IMR-90 (cell line): ENCODE results near the gene AKNA.

Source experiments
- FOS ChIP-seq: fragments of 150-350 bp; IDR thresholded peaks from 2 replicates; pipeline ENCODE4 v1.6.1; 2016; ENCODE audit warnings: low read depth, low read length
- MAZ ChIP-seq: IDR thresholded peaks from 2 replicates; pipeline ENCODE4 v1.6.1; 2012; ENCODE audit warnings: low read depth, mild to moderate bottlenecking, low read length, improper control_type of control experiment, moderate library complexity, borderline replicate concordance
- POLR2A ChIP-seq: IDR thresholded peaks from 2 replicates; pipeline ENCODE4 v1.6.1; 2012; ENCODE audit warnings: mild to moderate bottlenecking, low read depth, low read length
- RAD21 ChIP-seq: IDR thresholded peaks from 2 replicates; pipeline ENCODE4 v1.6.1; 2012; ENCODE audit warnings: low read length, improper control_type of control experiment
- SMC3 ChIP-seq: fragments of 150-350 bp; IDR thresholded peaks from 2 replicates; pipeline ENCODE4 v1.6.1; 2016; ENCODE audit warnings: low read depth, mild to moderate bottlenecking, antibody characterized with exemption, low read length, moderate library complexity
- TF ChIP-seq, protein P1 (sequence below): conservative IDR thresholded peaks from 2 replicates; pipeline ENCODE4 v1.5.1; 2012; ENCODE audit warnings: mild to moderate bottlenecking, low read depth, low read length, improper control_type of control experiment
- TF ChIP-seq, protein P2 (sequence below): fragments of 150-350 bp; IDR thresholded peaks from 2 replicates; pipeline ENCODE4 v1.6.1; 2017; ENCODE audit warnings: mild to moderate bottlenecking, antibody characterized with exemption, low read length, low read depth

DNA sequence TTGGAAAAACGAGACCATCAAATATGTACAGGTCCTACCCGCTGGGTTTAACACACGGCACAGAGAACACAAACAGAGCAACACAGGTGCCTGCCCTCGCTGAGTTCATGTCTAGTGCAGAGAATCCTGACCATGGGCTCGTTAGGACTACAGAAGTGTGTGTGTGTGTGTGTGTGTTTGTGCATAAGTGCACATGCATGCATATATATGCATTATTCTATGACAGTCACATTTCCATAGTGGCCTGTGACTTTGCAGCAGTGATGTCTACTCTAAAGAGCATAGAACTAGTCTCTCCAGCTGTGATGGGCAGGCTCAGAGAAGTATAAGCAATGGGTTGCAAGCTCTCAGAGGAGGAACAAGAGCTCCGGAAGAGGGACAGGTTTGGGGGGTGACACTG is 30.4 kb downstream of the AKNA start:
- TF ChIP-seq, protein P1, sequence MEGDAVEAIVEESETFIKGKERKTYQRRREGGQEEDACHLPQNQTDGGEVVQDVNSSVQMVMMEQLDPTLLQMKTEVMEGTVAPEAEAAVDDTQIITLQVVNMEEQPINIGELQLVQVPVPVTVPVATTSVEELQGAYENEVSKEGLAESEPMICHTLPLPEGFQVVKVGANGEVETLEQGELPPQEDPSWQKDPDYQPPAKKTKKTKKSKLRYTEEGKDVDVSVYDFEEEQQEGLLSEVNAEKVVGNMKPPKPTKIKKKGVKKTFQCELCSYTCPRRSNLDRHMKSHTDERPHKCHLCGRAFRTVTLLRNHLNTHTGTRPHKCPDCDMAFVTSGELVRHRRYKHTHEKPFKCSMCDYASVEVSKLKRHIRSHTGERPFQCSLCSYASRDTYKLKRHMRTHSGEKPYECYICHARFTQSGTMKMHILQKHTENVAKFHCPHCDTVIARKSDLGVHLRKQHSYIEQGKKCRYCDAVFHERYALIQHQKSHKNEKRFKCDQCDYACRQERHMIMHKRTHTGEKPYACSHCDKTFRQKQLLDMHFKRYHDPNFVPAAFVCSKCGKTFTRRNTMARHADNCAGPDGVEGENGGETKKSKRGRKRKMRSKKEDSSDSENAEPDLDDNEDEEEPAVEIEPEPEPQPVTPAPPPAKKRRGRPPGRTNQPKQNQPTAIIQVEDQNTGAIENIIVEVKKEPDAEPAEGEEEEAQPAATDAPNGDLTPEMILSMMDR: no peak
- no peak for TF ChIP-seq MAZ
- TF ChIP-seq SMC3: no peak
- no peak for TF ChIP-seq RAD21
- no peak for TF ChIP-seq FOS
- no peak for TF ChIP-seq POLR2A
- TF ChIP-seq, protein P2, sequence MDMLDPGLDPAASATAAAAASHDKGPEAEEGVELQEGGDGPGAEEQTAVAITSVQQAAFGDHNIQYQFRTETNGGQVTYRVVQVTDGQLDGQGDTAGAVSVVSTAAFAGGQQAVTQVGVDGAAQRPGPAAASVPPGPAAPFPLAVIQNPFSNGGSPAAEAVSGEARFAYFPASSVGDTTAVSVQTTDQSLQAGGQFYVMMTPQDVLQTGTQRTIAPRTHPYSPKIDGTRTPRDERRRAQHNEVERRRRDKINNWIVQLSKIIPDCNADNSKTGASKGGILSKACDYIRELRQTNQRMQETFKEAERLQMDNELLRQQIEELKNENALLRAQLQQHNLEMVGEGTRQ: no peak
